ENCODE data around the gene LIFR. TPM values are rescaled to one million over a fixed set of nuclear protein-coding genes. Genes with fewer than 3 reads are reported as not detected.

Gene LIFR
- total RNA-seq, 1 experiment from 2014 or later = 10.6 TPM

- TF ChIP-seq ZFX (IDR thresholded peaks at IDR 0.05) = no peak
- no TSS peak for BruUV-seq (replicated peaks)
- ChIA-PET RAD21 (ENCODE audit: low non-redundant PET in 1 of 2, low total read pairs in 2 of 2, uncharacterized antibody in 2 of 2, unreplicated experiment in 2 of 2) (no interaction called here), POLR2A (no interaction called here), CTCF (no interaction called here)
- Histone ChIP-seq H3K9me2 (ENCODE audit: insufficient read depth) (no peaks in the 10 kb centered on the region), H3K27me3 (ENCODE audit: insufficient read depth, low read length) (no peaks in the 10 kb centered on the region), H3K4me1 (ENCODE audit: control insufficient read depth in 1 of 2, insufficient read depth in 2 of 2, low read length in 2 of 2) (peaks cover 19 to 40% of the 10 kb centered on the region in 2 experiments), H3K4me2 (ENCODE audit: low read length) (no peak overlapping the region), H3K4me3 (replicated peaks in 1 of 2; ENCODE audit: low read depth in 1 of 2, low read length in 2 of 2) (no peak overlapping the region), H3K9me3 (ENCODE audit: control insufficient read depth in 1 of 2, insufficient read depth in 1 of 2, low read depth in 1 of 2, low read length in 2 of 2) (no peaks in the 10 kb centered on the region), H3K79me2 (ENCODE audit: insufficient read depth, low read length) (no peaks in the 10 kb centered on the region), H2AFZ (ENCODE audit: low read depth, low read length, poor library complexity, severe bottlenecking) (no peak overlapping the region), H3K9ac (ENCODE audit: low read length) (no peak overlapping the region), H4K20me1 (ENCODE audit: insufficient read depth) (no peaks in the 10 kb centered on the region), H3K27ac (ENCODE audit: low read depth, low read length) (no peak overlapping the region), H3K36me3 (ENCODE audit: control insufficient read depth in 1 of 2, insufficient read depth in 2 of 2, low read length in 2 of 2) (no peaks in the 10 kb centered on the region)
- ATAC-seq = no peak
- no peak for DNase-seq (ENCODE audit: low read depth, low spot score)
- intact Hi-C loops (cut with micrococcal nuclease) = no loop called here
These were observed 38.8 kb upstream of the LIFR start for GRCh38 chr5:38595132-38595745.

- intact Hi-C loops (cut with micrococcal nuclease) = no loop called here
- ATAC-seq = no peak
- no peak overlapping the region for H3K4me3 ChIP-seq (replicated peaks in 1 of 2; ENCODE audit: low read depth in 1 of 2, low read length in 2 of 2)
- no peak overlapping the region for H3K4me2 ChIP-seq (ENCODE audit: low read length)
- H3K27me3 ChIP-seq (ENCODE audit: insufficient read depth, low read length) = no peaks in the 10 kb centered on the region
- H3K9ac ChIP-seq (ENCODE audit: low read length) = no peak overlapping the region
- no peaks in the 10 kb centered on the region for H3K9me3 ChIP-seq (ENCODE audit: control insufficient read depth in 1 of 2, insufficient read depth in 1 of 2, low read depth in 1 of 2, low read length in 2 of 2)
- RAD21 ChIA-PET (ENCODE audit: low non-redundant PET in 1 of 2, low total read pairs in 2 of 2, uncharacterized antibody in 2 of 2, unreplicated experiment in 2 of 2) = no interaction called here
- H3K4me1 ChIP-seq (ENCODE audit: control insufficient read depth in 1 of 2, insufficient read depth in 2 of 2, low read length in 2 of 2) = peaks cover 8 to 27% of the 10 kb centered on the region in 2 experiments
- no peak overlapping the region for H2AFZ ChIP-seq (ENCODE audit: low read depth, low read length, poor library complexity, severe bottlenecking)
- no peak for DNase-seq (ENCODE audit: low read depth, low spot score)
- POLR2A ChIA-PET = no interaction called here
- no peaks in the 10 kb centered on the region for H3K79me2 ChIP-seq (ENCODE audit: insufficient read depth, low read length)
- no peaks in the 10 kb centered on the region for H3K36me3 ChIP-seq (ENCODE audit: control insufficient read depth in 1 of 2, insufficient read depth in 2 of 2, low read length in 2 of 2)
- no peak for TF ChIP-seq EGR1 (IDR thresholded peaks at IDR 0.05; ENCODE audit: low read depth)
- no peak for TF ChIP-seq FOSL1 (IDR thresholded peaks at IDR 0.05; ENCODE audit: low read depth)
- TF ChIP-seq SP1 (IDR thresholded peaks at IDR 0.05; ENCODE audit: low read depth) = no peak
- TF ChIP-seq EZH2 (IDR thresholded peaks at IDR 0.05) = no peak
- no peak for TF ChIP-seq MAX (IDR thresholded peaks at IDR 0.05)
- no peak for TF ChIP-seq ZNF274 (IDR thresholded peaks at IDR 0.05; ENCODE audit: low read depth, low read length)
- TF ChIP-seq TCF7L2 (IDR thresholded peaks at IDR 0.05; ENCODE audit: borderline replicate concordance, extremely low read depth, insufficient read depth, insufficient read length) = no peak
- CTCF ChIA-PET = no interaction called here
- H3K9me2 ChIP-seq (ENCODE audit: insufficient read depth) = no peaks in the 10 kb centered on the region
- H4K20me1 ChIP-seq (ENCODE audit: insufficient read depth) = no peaks in the 10 kb centered on the region
- H3K27ac ChIP-seq (ENCODE audit: low read depth, low read length) = no peak overlapping the region
- no TSS peak for BruUV-seq (replicated peaks)
These were observed 37.5 kb upstream of the LIFR start for GRCh38 chr5:38593959-38594358.

Measured in HCT116 (cell line).